Adrenal gland (tissue), 5 donors: ENCODE results near the gene IFNGR1.

Source experiments
- CTCF ChIP-seq, 6 experiments: fragments of 450-650 bp in 4 of 6; fragments of 200-600 bp in 2 of 6; sonication (generic) in 1 of 6; IDR thresholded peaks; 1 replicate in 5 of 6; 2 replicates in 1 of 6; pipeline versions ENCODE4 v1.5.1 to v1.8.0; 2016 to 2021; ENCODE audit warnings: antibody characterized with exemption in 6 of 6, mild to moderate bottlenecking in 2 of 6, moderate library complexity in 1 of 6
- POLR2A ChIP-seq, 2 donors: fragments of 450-650 bp; IDR thresholded peaks; one replicate each; pipeline ENCODE4 v1.6.1; 2017; ENCODE audit warnings: antibody characterized with exemption in 2 of 2, mild to moderate bottlenecking in 2 of 2, moderate library complexity in 1 of 2
- donor health status: DM: no; HTN: no; CAD: no.

- TF ChIP-seq POLR2A (IDR thresholded peaks at IDR 0.05): no peak
- no peak for TF ChIP-seq CTCF (IDR thresholded peaks at IDR 0.05)
Observed at GRCh38 chr6:137197684-137198645, 21.2 kb downstream of the IFNGR1 start.
